Colonic mucosa (tissue), 4 donors: Measurements from ENCODE around the gene ETNK1. TPM values are rescaled to one million over a fixed set of nuclear protein-coding genes. Genes with fewer than 3 reads are reported as not detected.

Source experiments
- DNase-seq: peaks from one replicate; pipeline ENCODE4 v3.0.0-alpha.2; 2020
- H3K27ac ChIP-seq: fragments of 200-600 bp; one replicate; pipeline ENCODE4 v1.8.0; 2021
- H3K27me3 ChIP-seq: fragments of 200-600 bp; one replicate; pipeline ENCODE4 v1.8.0; 2021
- H3K36me3 ChIP-seq: fragments of 200-600 bp; one replicate; pipeline ENCODE4 v1.8.0; 2021
- H3K4me1 ChIP-seq: fragments of 200-600 bp; one replicate; pipeline ENCODE4 v1.8.0; 2021; ENCODE audit warnings: mild to moderate bottlenecking
- H3K4me3 ChIP-seq: fragments of 200-600 bp; one replicate; pipeline ENCODE4 v1.8.0; 2021
- H3K9ac ChIP-seq, 2 donors: one replicate each; pipeline ENCODE4 v1.7.0; 2013; ENCODE audit warnings: control low read depth in 2 of 2, low read depth in 2 of 2, low read length in 2 of 2
- H3K9me3 ChIP-seq: fragments of 200-600 bp; one replicate; pipeline ENCODE4 v1.8.0; 2021
- intact Hi-C: fragments of 100-400 bp; cut with DNase I; formaldehyde crosslinking; loops from one replicate; pipeline ENCODE4 v1.14.1; 2022
- total RNA-seq, 2 donors: library from RNA; stranded (reverse); fragmentation: NEBNext Ultra II Directional in 1 of 2; extraction: Animal tissue kit (Norgen Biotek cat#: 25700) in 1 of 2; gene quantifications; one replicate each; pipeline ENCODE4 v1.2.1, GENCODE V29; 2021
- TF ChIP-seq, protein P1 (sequence below): fragments of 200-600 bp; IDR thresholded peaks from one replicate; pipeline ENCODE4 v1.8.0; 2022; ENCODE audit warnings: antibody characterized with exemption, mild to moderate bottlenecking
- donor health status: healthy.
- donor health status: DM: no; HTN: no; CAD: no.
- donor health status: DM: no; HTN: no; CAD: no.

ETNK1 gene
- total RNA-seq, 2 donors from 2014 or later = 82.4 to 115 TPM

DNA sequence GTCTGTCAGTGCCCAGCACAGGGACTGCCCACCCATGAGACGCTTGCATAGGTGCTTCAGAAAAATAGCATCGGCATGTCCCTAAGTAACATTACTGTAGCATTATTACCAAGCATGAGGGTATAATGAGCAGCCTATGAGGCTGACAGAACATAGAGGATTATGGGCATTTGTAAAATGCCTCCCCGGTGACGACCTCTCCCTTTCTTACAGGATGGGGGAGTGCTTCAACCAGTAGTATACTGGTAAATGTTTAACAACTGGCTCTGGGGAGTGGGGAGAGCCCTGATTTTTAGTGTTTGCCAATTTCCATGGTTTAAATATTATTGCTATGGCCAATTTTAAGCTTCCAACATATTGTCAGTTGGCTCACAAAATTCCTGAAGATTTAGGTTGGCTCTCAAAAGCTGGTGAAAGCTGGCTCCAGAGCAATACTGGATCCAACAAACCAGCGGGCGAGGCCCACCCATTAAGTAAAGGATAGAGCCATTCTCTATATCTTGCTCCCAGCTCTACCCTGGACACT lies 104.5 kb downstream of the ETNK1 start:
- no peaks in the 10 kb centered on the region for H3K27me3 ChIP-seq
- H3K4me3 ChIP-seq = no peak overlapping the region
- intact Hi-C loops = no loop called here
- TF ChIP-seq, protein P1, sequence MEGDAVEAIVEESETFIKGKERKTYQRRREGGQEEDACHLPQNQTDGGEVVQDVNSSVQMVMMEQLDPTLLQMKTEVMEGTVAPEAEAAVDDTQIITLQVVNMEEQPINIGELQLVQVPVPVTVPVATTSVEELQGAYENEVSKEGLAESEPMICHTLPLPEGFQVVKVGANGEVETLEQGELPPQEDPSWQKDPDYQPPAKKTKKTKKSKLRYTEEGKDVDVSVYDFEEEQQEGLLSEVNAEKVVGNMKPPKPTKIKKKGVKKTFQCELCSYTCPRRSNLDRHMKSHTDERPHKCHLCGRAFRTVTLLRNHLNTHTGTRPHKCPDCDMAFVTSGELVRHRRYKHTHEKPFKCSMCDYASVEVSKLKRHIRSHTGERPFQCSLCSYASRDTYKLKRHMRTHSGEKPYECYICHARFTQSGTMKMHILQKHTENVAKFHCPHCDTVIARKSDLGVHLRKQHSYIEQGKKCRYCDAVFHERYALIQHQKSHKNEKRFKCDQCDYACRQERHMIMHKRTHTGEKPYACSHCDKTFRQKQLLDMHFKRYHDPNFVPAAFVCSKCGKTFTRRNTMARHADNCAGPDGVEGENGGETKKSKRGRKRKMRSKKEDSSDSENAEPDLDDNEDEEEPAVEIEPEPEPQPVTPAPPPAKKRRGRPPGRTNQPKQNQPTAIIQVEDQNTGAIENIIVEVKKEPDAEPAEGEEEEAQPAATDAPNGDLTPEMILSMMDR = no peak
- no peak overlapping the region for H3K27ac ChIP-seq
- H3K36me3 ChIP-seq = no peaks in the 10 kb centered on the region
- no peak overlapping the region for H3K9ac ChIP-seq
- no peak for DNase-seq
- no peaks in the 10 kb centered on the region for H3K9me3 ChIP-seq
- no peaks in the 10 kb centered on the region for H3K4me1 ChIP-seq

DNA sequence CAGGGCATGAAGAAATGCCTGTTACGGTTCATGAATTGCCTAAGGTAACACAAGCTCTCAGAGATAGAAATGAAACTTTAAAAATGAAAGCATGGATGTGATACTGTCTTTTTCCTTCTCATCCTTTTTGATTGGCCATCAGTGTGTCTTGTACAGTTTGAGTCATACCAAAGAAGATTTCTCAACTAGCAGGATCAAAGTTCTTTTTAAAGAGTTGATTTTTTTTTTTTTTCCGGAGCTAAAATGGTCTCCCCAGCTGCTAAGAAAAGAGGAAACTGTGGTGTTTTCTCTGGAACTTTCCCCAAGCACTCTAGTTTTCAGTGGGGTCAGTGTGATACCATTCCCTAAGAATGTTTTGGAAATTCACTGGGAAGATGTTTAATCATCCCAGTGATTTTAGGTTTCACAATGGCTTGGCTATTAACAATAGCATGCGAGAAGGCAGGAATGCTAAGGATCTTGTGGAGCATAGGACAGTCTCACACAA lies 105.0 kb downstream of the ETNK1 start:
- no peak overlapping the region for H3K27ac ChIP-seq
- H3K4me1 ChIP-seq = no peaks in the 10 kb centered on the region
- H3K27me3 ChIP-seq = no peaks in the 10 kb centered on the region
- intact Hi-C loops = no loop called here
- no peak for DNase-seq
- no peaks in the 10 kb centered on the region for H3K9me3 ChIP-seq
- H3K36me3 ChIP-seq = no peaks in the 10 kb centered on the region
- H3K4me3 ChIP-seq = no peak overlapping the region
- TF ChIP-seq, protein P1 = no peak
- no peak overlapping the region for H3K9ac ChIP-seq

DNA sequence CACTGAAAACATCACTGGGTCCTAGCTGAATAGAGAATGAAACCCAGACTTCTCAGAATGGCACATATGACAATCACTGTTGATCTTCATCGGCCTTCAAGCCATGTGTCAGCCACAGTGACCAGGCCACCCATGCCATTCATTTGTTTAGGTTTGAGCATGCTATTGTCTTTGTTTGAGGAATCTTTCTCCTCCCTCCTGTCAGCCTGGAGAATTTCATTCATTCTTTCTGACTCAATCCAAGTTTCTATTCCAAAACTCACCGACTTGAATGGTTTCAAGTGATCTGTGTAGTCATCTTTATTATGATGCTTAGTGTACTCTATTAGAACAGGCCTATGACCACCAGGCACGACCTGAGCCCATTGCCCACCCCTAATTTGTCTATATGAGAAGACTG lies 106.3 kb downstream of the ETNK1 start:
- H3K4me1 ChIP-seq = no peaks in the 10 kb centered on the region
- no peak for DNase-seq
- H3K4me3 ChIP-seq = no peak overlapping the region
- no peaks in the 10 kb centered on the region for H3K36me3 ChIP-seq
- no peak overlapping the region for H3K27ac ChIP-seq
- no peak overlapping the region for H3K9ac ChIP-seq
- TF ChIP-seq, protein P1 = no peak
- H3K27me3 ChIP-seq = no peaks in the 10 kb centered on the region
- no peaks in the 10 kb centered on the region for H3K9me3 ChIP-seq
- intact Hi-C loops = no loop called here

DNA sequence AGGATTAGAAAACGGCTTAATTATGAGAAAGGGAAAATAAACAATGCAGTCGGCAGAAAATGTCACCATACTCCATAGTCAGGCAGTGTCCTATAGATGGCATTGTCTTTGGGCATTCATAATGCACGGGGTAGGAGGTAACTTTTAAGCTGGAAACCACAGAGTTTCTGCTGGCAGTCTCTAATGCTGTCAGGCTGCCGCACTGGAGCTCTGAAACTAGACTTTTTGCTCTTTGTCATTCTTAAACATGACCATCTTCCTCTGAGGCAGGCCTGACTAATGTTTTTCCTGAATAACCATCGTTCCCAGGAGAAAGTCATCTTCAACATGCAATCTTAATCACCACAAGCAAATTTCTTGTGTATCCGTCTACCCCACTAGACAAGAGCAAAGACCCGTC lies 108.8 kb downstream of the ETNK1 start:
- intact Hi-C loops = no loop called here
- H3K4me3 ChIP-seq = no peak overlapping the region
- no peak overlapping the region for H3K9ac ChIP-seq
- no peak overlapping the region for H3K27ac ChIP-seq
- TF ChIP-seq, protein P1 = no peak
- H3K36me3 ChIP-seq = no peaks in the 10 kb centered on the region
- no peak for DNase-seq
- no peaks in the 10 kb centered on the region for H3K4me1 ChIP-seq
- no peaks in the 10 kb centered on the region for H3K9me3 ChIP-seq
- no peaks in the 10 kb centered on the region for H3K27me3 ChIP-seq

DNA sequence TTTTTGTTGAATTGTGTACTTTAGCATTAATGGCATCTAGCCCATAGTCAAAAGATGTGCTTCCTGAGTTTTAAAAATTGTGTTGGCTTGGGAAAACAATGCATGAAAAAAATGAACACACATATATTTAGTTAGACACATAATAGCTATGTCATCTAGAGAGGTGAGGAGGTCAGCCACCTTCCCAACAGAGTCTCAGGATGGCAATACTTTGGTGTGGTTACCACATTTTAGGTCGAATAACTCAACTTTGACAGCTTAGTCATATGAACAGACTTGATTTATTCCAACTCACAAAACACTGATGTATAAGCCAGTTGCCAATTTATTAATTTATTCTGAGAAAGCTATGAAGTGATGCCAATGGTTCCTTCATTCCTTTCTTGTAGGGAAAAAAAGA lies 114.0 kb downstream of the ETNK1 start:
- Histone ChIP-seq H3K27ac (no peak overlapping the region), H3K9ac (no peak overlapping the region), H3K27me3 (no peaks in the 10 kb centered on the region), H3K4me3 (no peak overlapping the region), H3K4me1 (no peaks in the 10 kb centered on the region), H3K36me3 (no peaks in the 10 kb centered on the region), H3K9me3 (no peaks in the 10 kb centered on the region)
- intact Hi-C loops = no loop called here
- DNase-seq = no peak
- TF ChIP-seq, protein P1 = no peak

Other genes starting within 250 kb of the ETNK1 start
- gene C2CD5, start 80.6 kb upstream of the ETNK1 start, total RNA-seq = 10 to 100 TPM; 38.9 to 46.0 TPM